ENCODE results near the gene DNAL1. TPM values are rescaled to one million over a fixed set of nuclear protein-coding genes. Genes with fewer than 3 reads are reported as not detected.

DNAL1 gene
- total and polyA plus RNA-seq, 2 of the 13 experiments (the other 11 are each of a cell fraction or from before 2014, with no cell fraction given), result 1.4 to 13.3 TPM

- 0 out of 2 replicates have a peak, but pooled peaks have one; percentile 4 for TF ChIP-seq ZXDC (CRISPR knock-in tag; IDR thresholded peaks at IDR 0.05)
- TF ChIP-seq DR1 (CRISPR knock-in tag; IDR thresholded peaks at IDR 0.05), result no peak
- peak; percentile 63 for TF ChIP-seq ASH2L (IDR thresholded peaks at IDR 0.05; ENCODE audit: insufficient read length, low read depth, low read length)
- TF ChIP-seq ESRRA (CRISPR knock-in tag; IDR thresholded peaks at IDR 0.05; ENCODE audit: low read depth), result no peak
- TF ChIP-seq ARID5B (CRISPR knock-in tag; IDR thresholded peaks at IDR 0.05), result no peak
- no peak; the same call in 1 of the 2 replicates for TF ChIP-seq FOXO1 (CRISPR knock-in tag; IDR thresholded peaks at IDR 0.05)
- no peak for TF ChIP-seq MLLT10 (CRISPR knock-in tag; IDR thresholded peaks at IDR 0.05)
- peak; percentile 57; the same call in 1 of the 2 replicates for TF ChIP-seq DMAP1 (CRISPR knock-in tag; IDR thresholded peaks at IDR 0.05)
- TF ChIP-seq SOX6 (IDR thresholded peaks at IDR 0.05), result no peak
- no peak; the same call in 1 of the 2 replicates for TF ChIP-seq SOX6 (CRISPR knock-in tag; IDR thresholded peaks at IDR 0.05)
- no peak for TF ChIP-seq CHD4 (IDR thresholded peaks at IDR 0.05; ENCODE audit: borderline replicate concordance, low read length)
- no peak for TF ChIP-seq ZNF614 (CRISPR knock-in tag; IDR thresholded peaks at IDR 0.05; ENCODE audit: borderline replicate concordance)
- TF ChIP-seq POLR2A (IDR thresholded peaks at IDR 0.05; ENCODE audit: insufficient read depth in 1 of 2, low read depth in 2 of 2, low read length in 2 of 2), result 0 out of 4 replicates have a peak, but pooled peaks of 1 of the 2 experiments have one; percentile 17
- TF ChIP-seq ZNF230 (CRISPR knock-in tag; IDR thresholded peaks at IDR 0.05), result 0 out of 2 replicates have a peak, but pooled peaks have one; percentile 70
- TF ChIP-seq ZNF839 (CRISPR knock-in tag; IDR thresholded peaks at IDR 0.05; ENCODE audit: borderline replicate concordance), result no peak
Measured at GRCh38 chr14:73713206-73713802, 68.5 kb downstream of the DNAL1 start (continued).

Measured in HepG2 (cell line).